IPS-18a (cell line): ENCODE results near the gene TFF3.

Source experiments
- H3K27ac ChIP-seq: one replicate; pipeline ENCODE4 v1.5.1; 2013; ENCODE audit warnings: low read length
- H3K27me3 ChIP-seq: one replicate; pipeline ENCODE4 v1.6.1; 2013; ENCODE audit warnings: mild to moderate bottlenecking, low read length; ENCODE audit not compliant: control insufficient read depth, insufficient read depth
- H3K36me3 ChIP-seq: one replicate; pipeline ENCODE4 v1.6.1; 2013; ENCODE audit warnings: low read depth, low read length; ENCODE audit not compliant: control insufficient read depth
- H3K4me1 ChIP-seq: one replicate; pipeline ENCODE4 v1.6.1; 2013; ENCODE audit warnings: low read depth, low read length; ENCODE audit not compliant: control insufficient read depth
- H3K4me3 ChIP-seq: one replicate; pipeline ENCODE4 v1.5.1; 2013; ENCODE audit warnings: low read length
- H3K9ac ChIP-seq: one replicate; pipeline ENCODE4 v1.6.1; 2013; ENCODE audit warnings: mild to moderate bottlenecking, low read length, moderate library complexity
- H3K9me3 ChIP-seq: one replicate; pipeline ENCODE4 v1.6.1; 2013; ENCODE audit warnings: low read depth, low read length; ENCODE audit not compliant: control insufficient read depth

TFF3 gene

GRCh38 chr21:42308161-42308913 lies 6.9 kb downstream of the TFF3 start:
- peaks cover 6% of the 10 kb centered on the region for H3K27me3 ChIP-seq
- no peak overlapping the region for H3K4me3 ChIP-seq
- no peaks in the 10 kb centered on the region for H3K9me3 ChIP-seq
- H3K4me1 ChIP-seq: peaks cover 7% of the 10 kb centered on the region
- H3K9ac ChIP-seq: no peak overlapping the region
- no peaks in the 10 kb centered on the region for H3K36me3 ChIP-seq
- H3K27ac ChIP-seq: no peak overlapping the region

GRCh38 chr21:42307106-42307505 lies 8.1 kb downstream of the TFF3 start:
- Histone ChIP-seq H3K36me3 (no peaks in the 10 kb centered on the region), H3K9me3 (no peaks in the 10 kb centered on the region), H3K4me3 (no peak overlapping the region), H3K27ac (no peak overlapping the region), H3K27me3 (peaks cover 6% of the 10 kb centered on the region), H3K4me1 (no peaks in the 10 kb centered on the region), H3K9ac (no peak overlapping the region)

GRCh38 chr21:42306366-42307035 lies 8.7 kb downstream of the TFF3 start:
- Histone ChIP-seq H3K4me1 (no peaks in the 10 kb centered on the region), H3K36me3 (no peaks in the 10 kb centered on the region), H3K9me3 (no peaks in the 10 kb centered on the region), H3K27ac (no peak overlapping the region), H3K9ac (no peak overlapping the region), H3K27me3 (peaks cover 6% of the 10 kb centered on the region), H3K4me3 (no peak overlapping the region)

GRCh38 chr21:42305707-42306147 lies 9.5 kb downstream of the TFF3 start:
- H3K9ac ChIP-seq: no peak overlapping the region
- H3K27me3 ChIP-seq: peaks cover 6% of the 10 kb centered on the region
- H3K4me3 ChIP-seq: no peak overlapping the region
- no peaks in the 10 kb centered on the region for H3K4me1 ChIP-seq
- no peaks in the 10 kb centered on the region for H3K36me3 ChIP-seq
- no peak overlapping the region for H3K27ac ChIP-seq
- H3K9me3 ChIP-seq: no peaks in the 10 kb centered on the region

GRCh38 chr21:42304556-42305454 lies 10.4 kb downstream of the TFF3 start:
- no peak overlapping the region for H3K4me3 ChIP-seq
- H3K4me1 ChIP-seq: no peaks in the 10 kb centered on the region
- no peaks in the 10 kb centered on the region for H3K27me3 ChIP-seq
- no peaks in the 10 kb centered on the region for H3K36me3 ChIP-seq
- H3K27ac ChIP-seq: no peak overlapping the region
- no peaks in the 10 kb centered on the region for H3K9me3 ChIP-seq
- no peak overlapping the region for H3K9ac ChIP-seq

GRCh38 chr21:42303443-42303842 lies 11.8 kb downstream of the TFF3 start:
- H3K4me3 ChIP-seq: no peak overlapping the region
- H3K4me1 ChIP-seq: peaks cover 1% of the 10 kb centered on the region
- no peaks in the 10 kb centered on the region for H3K27me3 ChIP-seq
- H3K27ac ChIP-seq: no peak overlapping the region
- H3K36me3 ChIP-seq: no peaks in the 10 kb centered on the region
- H3K9ac ChIP-seq: no peak overlapping the region
- H3K9me3 ChIP-seq: no peaks in the 10 kb centered on the region

- Histone ChIP-seq H3K36me3 (no peaks in the 10 kb centered on the region), H3K4me1 (peaks cover 3% of the 10 kb centered on the region), H3K9me3 (no peaks in the 10 kb centered on the region), H3K9ac (no peak overlapping the region), H3K27ac (no peak overlapping the region), H3K27me3 (no peaks in the 10 kb centered on the region), H3K4me3 (no peak overlapping the region)
Measured at GRCh38 chr21:42302794-42303193, 12.4 kb downstream of the TFF3 start.

- H3K4me3 ChIP-seq: no peak overlapping the region
- no peaks in the 10 kb centered on the region for H3K9me3 ChIP-seq
- no peak overlapping the region for H3K27ac ChIP-seq
- H3K36me3 ChIP-seq: no peaks in the 10 kb centered on the region
- H3K27me3 ChIP-seq: no peaks in the 10 kb centered on the region
- H3K4me1 ChIP-seq: peaks cover 3% of the 10 kb centered on the region
- H3K9ac ChIP-seq: no peak overlapping the region
Measured at GRCh38 chr21:42302076-42302650, 13.0 kb downstream of the TFF3 start.

- Histone ChIP-seq H3K27ac (no peak overlapping the region), H3K4me1 (peaks cover 3% of the 10 kb centered on the region), H3K9me3 (no peaks in the 10 kb centered on the region), H3K4me3 (no peak overlapping the region), H3K36me3 (no peaks in the 10 kb centered on the region), H3K27me3 (no peaks in the 10 kb centered on the region), H3K9ac (no peak overlapping the region)
Measured at GRCh38 chr21:42301371-42302075, 13.7 kb downstream of the TFF3 start.

GRCh38 chr21:42300956-42301355 lies 14.3 kb downstream of the TFF3 start:
- no peaks in the 10 kb centered on the region for H3K36me3 ChIP-seq
- no peaks in the 10 kb centered on the region for H3K9me3 ChIP-seq
- no peak overlapping the region for H3K27ac ChIP-seq
- peaks cover 3% of the 10 kb centered on the region for H3K4me1 ChIP-seq
- no peak overlapping the region for H3K9ac ChIP-seq
- no peak overlapping the region for H3K4me3 ChIP-seq
- H3K27me3 ChIP-seq: no peaks in the 10 kb centered on the region
